IPS-NIHi7 (cell line): ENCODE measurements around the gene MLC1.

Source experiments
- DNase-seq: peaks from one replicate; pipeline ENCODE4 v3.0.0; 2012; ENCODE audit warnings: mixed read lengths; ENCODE audit errors: extremely low spot score

MLC1 gene

GRCh38 chr22:50035976-50036724 lies 49.1 kb downstream of the MLC1 start:
- no peak for DNase-seq

- no peak for DNase-seq
Measured at GRCh38 chr22:50035131-50035881, 49.9 kb downstream of the MLC1 start.

GRCh38 chr22:50034126-50035081 lies 50.8 kb downstream of the MLC1 start:
- no peak for DNase-seq

- DNase-seq, result no peak
Measured at GRCh38 chr22:50032941-50033601, 52.2 kb downstream of the MLC1 start.

GRCh38 chr22:50032109-50032871 lies 52.9 kb downstream of the MLC1 start:
- DNase-seq, result no peak

GRCh38 chr22:50031189-50032091 lies 53.8 kb downstream of the MLC1 start:
- no peak for DNase-seq

GRCh38 chr22:50030297-50031188 lies 54.7 kb downstream of the MLC1 start:
- peak; percentile 96 for DNase-seq

- DNase-seq, result no peak
Measured at GRCh38 chr22:50027639-50028537, 57.3 kb downstream of the MLC1 start.

- no peak for DNase-seq
Measured at GRCh38 chr22:50025993-50026392, 59.2 kb downstream of the MLC1 start.

GRCh38 chr22:50022171-50022819 lies 62.9 kb downstream of the MLC1 start:
- no peak for DNase-seq

GRCh38 chr22:50020606-50021005 lies 64.6 kb downstream of the MLC1 start:
- DNase-seq, result no peak

- DNase-seq, result no peak
Measured at GRCh38 chr22:50019316-50019715, 65.9 kb downstream of the MLC1 start.

GRCh38 chr22:50018608-50019285 lies 66.5 kb downstream of the MLC1 start:
- DNase-seq, result no peak

GRCh38 chr22:50017701-50018224 lies 67.5 kb downstream of the MLC1 start:
- no peak for DNase-seq

GRCh38 chr22:50016988-50017700 lies 68.1 kb downstream of the MLC1 start:
- DNase-seq, result no peak
